HG02973 (cell line): ENCODE results near the gene GNL1.
"Not testable (repeated sequence)": the region's sequence is repeated elsewhere in the genome, so short reads cannot be mapped to it uniquely, and the experiment has no call there.

Experiments
- ATAC-seq: cut with Tn5 transposase; IDR thresholded peaks from one replicate; pipeline ENCODE4 v1.9.1; 2021; ENCODE audit warnings: moderate library complexity; ENCODE audit not compliant: unreplicated experiment

Gene GNL1

DNA sequence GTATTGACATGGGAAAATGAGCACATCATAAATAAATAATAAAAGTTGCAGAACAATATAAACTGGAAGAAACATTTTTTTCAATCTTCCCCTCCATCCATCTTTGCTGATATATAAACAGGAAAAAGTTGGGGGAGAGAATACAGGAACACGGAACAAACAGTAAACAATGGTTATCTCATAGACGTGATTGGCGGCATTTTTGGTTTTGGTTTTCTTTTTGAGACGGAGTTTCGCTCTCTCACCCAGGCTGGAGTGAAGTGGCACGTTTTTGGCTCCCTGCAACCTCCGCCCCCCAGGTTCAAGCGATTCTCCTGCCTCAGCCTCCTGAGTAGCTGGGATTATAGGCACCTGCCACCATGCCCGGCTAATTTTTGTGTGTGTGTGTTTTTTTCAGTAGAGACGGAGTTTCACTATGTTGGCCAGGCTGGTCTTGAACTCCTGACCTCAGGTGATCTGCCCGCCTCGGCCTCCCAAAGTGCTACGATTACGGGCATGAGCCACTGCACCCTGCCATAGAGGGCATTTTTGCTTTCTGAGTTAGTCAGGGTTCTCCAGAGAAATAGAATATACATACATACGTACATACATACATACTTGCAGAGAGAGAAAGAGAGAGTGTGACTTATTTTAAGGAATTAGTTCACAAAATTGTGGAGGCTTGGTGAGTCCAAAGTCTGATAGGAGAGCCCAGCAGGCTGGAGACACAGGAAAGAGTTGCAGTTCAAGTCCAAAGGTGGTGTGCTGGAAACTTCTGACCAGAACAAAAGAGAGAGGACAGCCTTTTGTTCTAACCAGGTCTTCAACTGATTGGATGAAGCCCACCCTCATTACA is 22.6 kb downstream of the GNL1 start:
- ATAC-seq = no peak

DNA sequence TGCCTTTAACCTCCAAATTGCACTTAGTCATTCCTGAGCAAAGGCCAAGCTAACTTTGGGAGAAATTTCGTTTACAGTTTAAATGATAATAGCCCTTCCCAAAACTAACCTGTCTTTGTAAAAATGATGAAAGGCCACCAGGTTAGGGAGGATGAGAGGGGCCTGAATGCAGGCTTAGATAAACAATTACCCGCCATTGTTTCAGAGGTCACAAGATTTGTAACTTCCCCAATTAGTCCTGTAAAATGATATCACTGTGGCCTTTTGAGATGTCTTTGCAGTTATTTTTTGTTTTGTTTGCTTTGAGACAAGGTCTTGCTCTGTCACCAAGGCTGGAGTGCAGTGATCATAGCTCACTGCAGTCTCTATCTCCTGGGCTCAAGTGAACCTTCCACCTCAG is 26.3 kb downstream of the GNL1 start:
- no peak for ATAC-seq

DNA sequence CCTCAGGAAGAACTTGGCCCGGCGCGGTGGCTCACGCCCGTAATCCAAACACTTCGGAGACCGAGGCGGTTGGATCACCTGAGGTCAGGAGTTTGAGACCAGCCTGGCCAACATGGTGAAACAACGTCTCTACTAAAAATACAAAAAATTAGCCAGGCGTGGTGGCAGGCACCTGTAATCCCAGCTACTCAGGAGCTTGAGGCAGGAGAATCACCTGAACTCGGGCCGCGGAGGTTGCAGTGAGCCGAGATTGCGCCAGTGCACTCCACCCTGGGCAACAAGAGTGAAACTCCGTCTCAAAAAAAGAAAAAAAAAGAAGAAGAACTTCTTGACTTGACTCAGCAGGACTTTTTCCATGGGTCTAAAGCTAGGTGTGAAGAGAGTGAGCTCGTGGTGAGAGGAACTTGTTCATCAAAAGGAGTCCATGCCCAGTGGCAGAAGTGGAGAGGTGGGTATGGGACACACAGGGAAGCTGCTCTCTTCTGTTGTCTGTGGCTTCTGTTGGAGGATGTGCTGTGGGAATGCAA is 26.9 kb downstream of the GNL1 start:
- peak; percentile 47 for ATAC-seq

DNA sequence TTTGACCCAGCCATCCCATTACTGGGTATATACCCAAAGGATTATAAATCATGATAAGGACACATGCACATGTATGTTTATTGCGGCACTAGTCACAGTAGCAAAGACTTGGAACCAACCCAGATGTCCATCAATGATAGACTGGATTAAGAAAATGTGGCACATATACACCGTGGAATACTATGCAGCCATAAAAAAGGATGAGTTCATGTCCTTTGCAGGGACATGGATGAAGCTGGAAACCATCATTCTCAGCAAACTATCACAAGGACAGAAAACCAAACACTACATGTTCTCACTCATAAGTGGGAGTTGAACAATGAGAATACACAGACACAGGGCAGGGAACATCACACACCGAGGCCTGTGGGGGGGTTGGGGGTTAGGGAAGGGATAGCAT is 29.8 kb downstream of the GNL1 start:
- ATAC-seq = not testable (repeated sequence)

DNA sequence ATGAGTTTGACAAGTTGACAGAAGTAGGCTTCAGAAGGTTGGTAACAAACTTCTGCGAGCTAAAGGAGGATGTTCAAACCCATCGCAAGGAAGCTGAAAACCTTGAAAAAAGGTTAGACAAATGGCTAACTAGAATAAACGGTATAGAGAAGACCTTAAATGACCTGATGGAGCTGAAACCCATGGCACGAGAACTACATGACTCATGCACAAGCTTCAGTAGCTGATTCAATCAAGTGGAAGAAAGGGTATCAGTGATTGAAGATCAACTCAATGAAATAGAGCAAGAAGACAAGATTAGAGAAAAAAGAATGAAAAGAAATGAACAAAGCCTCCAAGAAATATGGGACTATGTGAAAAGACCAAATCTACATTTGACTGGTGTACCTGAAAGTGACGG is 34.3 kb downstream of the GNL1 start:
- ATAC-seq = not testable (repeated sequence)

DNA sequence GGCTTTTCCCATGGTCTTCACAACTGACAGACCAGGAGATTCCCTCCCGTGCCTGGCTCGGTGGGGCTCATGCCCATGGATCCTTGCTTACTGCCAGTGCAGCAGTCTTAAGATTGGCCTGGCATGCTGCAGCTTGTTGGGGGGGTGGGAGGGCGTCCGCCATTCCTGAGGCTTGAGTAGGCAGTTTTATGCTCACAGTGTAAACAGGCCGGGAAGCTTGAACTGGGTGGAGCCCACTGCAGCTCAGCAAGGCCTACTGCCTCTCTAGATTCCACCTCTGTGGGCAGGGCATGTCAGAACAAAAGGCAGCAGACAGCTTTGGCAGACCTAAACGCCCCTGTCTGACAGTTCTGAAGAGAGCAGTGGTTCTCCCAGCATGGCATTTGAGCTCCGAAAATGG is 35.2 kb downstream of the GNL1 start:
- ATAC-seq = not testable (repeated sequence)

DNA sequence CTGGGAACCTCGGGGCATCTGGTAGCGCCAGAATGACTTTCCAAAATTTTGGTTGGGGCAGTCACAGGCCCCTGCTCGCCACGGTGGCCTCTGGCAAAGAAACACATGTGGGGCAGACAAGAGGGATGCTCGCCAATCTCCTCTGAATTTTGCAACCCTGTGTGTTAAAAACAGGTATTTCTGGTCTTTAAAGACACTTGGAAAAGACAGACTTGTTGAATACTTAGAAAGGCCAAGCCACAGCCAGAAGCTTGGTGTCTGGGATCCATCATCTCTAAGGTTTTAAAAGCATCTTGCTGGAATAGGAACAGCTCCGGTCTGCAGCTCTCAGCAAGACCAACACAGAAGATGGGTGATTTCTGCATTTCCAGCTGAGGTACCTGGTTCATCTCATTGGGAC is 35.8 kb downstream of the GNL1 start:
- no peak for ATAC-seq

DNA sequence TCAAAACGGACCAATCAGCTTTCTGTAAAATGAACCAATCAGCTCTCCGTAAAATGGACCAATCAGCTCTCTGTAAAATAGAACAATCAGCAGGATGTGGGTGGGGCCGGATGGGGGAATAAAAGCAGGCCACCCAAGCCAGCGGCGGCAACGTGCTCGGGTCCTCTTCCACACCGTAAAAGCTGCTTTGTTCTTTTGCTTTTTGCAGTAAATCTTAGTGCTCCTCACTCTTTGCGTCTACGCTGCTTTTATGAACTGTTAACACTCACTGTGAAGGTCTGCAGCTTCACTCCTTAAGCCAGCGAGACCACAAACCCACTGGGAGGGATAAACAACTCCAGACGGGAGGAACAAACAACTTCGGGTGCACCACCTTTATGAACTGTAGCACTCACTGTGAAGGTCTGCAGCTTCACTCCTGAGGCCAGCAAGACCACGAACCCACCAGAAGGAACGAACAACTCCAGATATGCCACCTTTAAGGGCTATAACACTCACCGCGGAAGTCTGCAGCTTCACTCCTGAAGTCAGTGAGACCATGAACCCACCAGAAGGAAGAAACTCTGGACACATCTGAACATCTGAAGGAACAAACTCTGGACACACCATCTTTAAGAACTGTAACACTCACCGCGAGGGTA is 37.7 kb downstream of the GNL1 start:
- ATAC-seq = not testable (repeated sequence)

DNA sequence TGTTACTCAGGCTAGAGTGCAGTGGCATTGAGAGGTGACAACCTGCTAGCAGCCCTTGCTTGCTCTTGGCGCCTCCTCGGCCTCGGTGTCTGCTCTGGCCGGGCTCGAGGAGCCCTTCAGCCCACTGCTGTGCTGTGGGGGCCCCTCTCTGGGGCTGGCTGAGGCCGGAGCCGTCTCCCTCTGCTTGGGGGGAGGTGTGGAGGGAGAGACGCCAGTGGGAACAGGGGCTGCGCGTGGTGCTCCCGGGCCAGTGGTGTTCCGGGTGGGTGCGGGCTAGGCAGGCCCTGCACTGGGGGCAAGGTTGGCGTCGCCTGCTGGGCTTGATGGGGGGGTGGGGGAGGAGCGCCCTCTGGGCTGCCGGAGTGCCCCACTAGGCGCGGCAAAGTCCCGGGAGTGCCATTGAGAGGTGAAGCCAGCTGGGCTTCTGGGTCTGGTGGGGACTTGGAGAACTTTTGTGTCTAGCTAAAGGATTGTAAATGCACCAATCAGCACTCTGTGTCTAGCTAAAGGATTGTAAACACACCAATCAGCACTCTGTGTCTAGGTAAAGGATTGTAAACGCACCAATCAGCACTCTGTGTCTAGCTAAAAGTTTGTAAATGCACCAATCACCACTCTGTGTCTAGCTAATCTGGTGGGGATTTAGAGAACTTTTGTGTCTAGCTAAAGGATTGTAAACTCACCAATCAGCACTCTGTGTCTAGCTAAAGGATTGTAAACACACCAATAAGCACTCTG is 38.4 kb downstream of the GNL1 start:
- ATAC-seq = not testable (repeated sequence)

DNA sequence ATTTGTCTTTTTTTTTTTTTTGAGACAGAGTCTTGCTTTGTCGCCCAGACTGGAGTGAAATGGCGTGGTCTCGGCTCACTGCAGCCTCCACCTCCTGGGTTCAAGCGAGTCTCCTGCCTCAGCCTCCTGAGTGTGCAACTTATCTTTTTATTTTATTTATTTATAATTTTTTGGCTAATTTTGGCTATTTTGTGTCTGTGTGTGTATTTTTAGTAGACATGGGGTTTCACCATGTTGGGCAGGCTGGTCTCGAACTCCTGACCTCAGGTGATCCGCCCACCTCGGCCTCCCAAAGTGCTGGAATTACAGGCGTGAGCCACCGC is 39.6 kb downstream of the GNL1 start:
- not testable (repeated sequence) for ATAC-seq

DNA sequence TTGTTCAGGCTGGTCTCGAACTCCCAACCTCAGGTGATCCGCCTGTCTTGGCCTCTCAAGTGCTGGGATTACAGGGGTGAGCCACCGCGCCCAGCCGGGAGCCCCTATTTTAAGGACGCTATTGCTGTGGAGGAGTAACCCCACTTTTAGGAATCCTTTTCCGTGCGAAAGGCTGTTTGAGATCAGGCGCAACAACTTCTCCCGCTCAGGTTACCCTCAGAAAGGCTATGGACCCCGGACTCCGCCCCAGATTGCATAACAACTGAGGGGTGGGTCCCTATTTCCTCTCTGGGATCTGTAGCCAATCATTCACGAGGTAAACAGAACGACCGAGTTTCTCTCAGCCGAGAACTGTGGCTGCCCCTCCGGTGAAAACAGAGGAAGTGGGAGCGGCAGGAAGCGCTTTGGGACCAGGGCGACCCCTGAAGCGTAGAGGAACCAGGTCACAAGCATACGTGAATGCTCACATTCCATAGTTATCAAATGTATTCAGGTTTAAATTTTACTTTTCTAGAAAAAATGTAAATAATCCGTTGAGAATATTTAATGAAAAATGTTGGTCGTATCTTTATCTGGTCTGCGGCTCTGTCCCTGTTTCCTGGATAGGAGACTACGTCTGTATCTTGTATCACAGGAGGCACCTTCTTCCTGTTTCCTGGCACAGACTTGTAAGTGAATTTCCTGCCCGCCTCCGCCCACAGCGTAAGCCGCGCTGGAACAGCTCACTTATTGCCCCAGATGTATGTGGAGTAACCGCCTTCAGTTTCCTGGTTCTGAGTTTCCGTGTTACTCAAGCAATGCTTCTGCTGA is 40.1 kb downstream of the GNL1 start:
- peak; percentile 61 for ATAC-seq

DNA sequence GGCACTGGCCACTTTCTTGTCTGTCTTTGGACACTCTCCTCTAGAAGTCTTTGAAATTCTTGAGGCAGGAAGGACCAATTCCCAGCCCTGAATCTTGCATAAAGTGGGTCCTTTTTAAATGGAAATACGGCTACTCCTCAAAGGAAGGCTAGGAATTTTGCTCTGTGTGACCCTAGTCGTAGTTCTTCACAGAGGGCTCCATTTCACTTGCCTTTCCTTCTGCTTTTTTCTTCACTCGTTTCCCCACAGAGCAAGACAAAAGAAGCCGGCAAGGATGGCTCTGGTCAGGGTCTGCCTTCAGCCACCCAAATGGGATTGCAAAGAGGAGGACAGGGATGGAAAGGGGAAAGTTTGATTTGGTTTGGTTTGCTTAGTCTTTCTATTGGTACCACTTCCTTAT is 41.2 kb downstream of the GNL1 start:
- ATAC-seq = no peak

DNA sequence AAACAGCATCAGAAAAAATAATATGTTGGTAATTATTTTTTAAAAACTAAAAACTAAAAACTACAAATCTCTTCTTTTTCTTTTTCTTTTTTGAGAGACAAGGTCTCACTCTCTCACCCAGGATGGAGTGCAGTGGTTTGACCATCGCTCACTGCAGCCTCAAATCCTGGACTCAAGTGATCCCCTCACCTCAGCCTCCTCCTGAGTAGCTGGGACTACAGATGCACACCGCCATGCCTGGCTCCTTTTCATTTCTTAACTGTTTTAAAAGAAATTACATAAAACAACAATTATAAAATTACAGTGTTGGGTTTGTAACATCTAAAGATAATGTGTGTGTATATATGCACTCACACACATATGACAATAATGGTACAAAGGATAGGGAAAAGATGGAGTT is 42.8 kb downstream of the GNL1 start:
- ATAC-seq = no peak

DNA sequence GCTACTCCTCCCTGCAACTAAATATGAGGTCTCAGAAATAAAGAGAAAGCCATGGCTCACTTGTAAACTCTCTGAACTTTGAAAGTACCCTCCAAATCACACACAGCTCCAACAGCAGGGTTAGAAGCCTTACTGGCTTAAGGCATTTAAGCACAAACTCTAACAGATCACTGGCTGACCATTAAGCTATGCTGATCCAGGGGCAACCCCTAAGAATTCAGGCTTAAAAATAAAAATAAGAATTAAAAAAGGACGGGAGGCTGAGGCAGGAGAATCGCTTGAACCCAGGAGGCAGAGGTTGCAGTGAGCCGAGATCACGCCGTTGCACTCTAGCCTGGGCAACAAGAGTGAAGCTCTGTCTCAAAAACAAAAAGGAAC is 45.1 kb downstream of the GNL1 start:
- ATAC-seq = no peak

DNA sequence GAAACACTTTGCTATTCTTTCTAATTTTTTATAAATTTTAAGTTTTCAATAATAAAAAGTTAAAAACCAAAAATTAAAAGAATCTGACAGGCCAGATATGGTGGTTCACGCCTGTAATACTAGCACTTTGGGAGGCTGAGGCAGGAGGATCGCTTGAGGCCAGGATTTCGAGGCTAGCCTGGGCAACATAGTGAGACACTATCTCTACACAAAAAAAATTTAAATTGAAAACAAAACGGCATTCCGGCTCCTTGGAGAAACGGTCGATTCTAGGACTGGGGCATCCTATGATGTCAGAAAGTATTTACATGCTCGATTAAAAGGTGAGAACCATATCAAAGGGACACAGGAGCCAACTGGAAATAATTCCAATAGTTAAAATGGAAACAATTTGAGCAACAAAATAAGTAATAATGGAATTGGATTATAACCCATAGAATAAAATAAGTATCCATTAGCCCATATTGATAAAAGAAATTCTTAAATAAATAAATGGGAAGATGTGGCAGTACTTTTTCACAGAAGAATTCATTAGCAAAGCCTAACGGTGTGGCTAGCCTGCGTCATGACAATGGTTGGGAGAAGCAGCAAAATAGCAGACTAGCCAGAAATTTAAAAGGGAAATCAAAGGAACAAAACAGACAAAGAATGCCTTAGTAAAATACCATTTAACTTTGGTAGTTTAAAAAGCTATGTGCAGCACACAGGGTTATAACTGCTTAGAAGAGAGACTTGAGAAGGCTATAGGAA is 45.7 kb downstream of the GNL1 start:
- ATAC-seq = no peak

DNA sequence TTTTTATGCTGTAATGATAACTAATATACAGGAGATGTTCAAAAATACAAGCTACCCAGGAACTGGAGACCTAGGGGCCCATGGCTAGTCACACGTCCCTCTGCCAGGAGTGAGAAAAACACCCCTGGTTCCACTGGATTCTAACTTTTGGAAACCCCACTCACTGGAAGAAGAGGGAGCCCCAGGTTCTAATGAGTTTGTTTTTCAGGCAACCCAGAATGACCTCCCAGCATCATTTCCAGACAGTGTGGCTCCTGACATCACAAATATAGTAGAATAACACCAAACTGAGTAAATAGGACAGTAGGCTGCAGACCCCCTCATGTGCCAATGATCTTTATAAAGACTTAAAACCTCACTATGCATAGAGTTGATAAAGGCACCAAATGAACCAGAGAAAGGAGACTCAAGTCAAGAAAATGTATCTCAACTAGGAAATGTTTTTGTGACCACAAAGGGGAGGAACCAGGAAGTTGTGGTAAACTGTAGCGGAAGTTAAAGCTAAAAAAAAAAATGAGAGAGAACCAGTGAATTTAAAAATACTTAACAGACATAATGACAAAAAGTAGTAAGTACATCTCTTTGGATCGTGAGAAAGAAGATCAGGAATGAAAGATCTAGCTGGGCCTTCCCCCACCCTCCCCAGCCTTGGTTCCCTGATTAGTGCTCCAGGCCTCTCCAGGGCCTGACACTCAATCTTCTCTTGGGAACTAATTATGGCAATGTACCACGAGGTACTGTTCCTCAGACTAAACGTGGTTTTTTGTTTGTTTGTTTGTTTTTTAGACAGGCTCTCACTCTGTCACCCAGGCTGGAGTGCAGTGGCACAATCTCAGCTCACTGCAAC is 47.2 kb downstream of the GNL1 start:
- no peak for ATAC-seq

DNA sequence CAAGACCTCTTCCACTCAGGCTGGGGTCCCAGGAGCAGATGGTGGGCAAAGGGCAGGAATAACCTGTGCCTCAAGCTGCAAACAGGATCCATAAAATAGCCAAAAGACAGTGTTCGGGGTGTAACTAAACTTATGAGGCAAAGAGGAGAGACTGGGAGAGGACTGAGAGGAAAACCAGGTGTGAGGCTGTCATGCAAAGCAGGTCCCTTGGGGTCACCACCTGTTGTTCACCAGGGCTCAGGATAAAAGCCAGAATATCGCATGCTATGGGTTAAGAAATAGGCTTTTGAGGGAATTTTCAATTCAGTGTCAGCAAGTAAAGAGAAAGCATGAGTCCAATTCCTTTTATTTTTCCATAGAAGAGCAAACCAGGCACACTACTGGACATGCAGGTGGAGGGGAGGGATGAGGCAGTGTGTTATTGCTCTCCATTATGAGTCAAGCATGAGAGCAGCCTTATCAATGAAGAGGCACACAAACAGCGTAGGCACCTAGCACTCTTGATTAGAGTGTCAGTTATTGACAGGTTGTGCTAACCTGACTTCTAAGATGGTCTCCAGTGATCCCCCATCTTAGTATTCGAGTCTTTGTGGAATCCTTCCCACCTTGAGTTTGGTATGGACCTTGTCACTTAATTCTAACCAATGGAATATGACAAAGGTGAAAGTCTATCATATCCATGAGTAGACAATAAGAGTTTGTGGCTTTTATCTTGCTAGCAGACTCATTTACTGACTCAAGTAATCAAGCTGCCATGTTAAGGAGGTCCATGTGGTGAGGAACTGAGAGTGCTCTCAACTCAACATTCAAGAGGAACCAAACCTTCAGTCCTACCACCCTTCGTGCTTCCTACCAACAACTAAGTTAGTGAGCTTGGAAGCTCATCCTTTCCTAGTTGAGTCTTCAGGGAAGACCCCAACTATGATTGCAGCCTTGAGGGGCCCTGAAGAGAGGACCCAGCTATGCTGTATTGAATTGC is 48.2 kb downstream of the GNL1 start:
- no peak for ATAC-seq
